ENCODE measurements around the gene RAP2A. TPM values are rescaled to one million over a fixed set of nuclear protein-coding genes. Genes with fewer than 3 reads are reported as not detected.
A peak's percentile ranks its signal among the peaks of the same experiment; 100 is the strongest.

Gene RAP2A
- total RNA-seq, 1 donor: 32.8 TPM

DNA sequence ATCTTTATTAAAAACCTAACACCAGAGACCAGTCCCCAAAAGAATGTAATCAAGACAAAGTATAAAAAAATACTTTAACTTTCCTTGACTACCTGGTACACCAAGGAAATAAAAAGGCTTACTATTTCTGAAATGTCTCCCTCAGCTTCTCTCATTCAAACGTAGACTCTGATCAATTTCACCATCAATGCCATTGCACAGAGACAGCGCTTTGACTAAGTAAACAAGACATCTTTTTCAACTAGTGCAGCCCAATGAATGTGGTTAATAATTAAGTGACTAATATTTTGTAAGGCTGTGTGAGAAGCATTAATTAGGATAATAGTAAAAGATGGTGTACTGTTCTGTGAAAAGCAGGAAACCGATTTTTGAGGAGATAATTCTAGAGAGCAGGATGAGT, 7.3 kb upstream of the RAP2A start:
- TF ChIP-seq, protein P1, sequence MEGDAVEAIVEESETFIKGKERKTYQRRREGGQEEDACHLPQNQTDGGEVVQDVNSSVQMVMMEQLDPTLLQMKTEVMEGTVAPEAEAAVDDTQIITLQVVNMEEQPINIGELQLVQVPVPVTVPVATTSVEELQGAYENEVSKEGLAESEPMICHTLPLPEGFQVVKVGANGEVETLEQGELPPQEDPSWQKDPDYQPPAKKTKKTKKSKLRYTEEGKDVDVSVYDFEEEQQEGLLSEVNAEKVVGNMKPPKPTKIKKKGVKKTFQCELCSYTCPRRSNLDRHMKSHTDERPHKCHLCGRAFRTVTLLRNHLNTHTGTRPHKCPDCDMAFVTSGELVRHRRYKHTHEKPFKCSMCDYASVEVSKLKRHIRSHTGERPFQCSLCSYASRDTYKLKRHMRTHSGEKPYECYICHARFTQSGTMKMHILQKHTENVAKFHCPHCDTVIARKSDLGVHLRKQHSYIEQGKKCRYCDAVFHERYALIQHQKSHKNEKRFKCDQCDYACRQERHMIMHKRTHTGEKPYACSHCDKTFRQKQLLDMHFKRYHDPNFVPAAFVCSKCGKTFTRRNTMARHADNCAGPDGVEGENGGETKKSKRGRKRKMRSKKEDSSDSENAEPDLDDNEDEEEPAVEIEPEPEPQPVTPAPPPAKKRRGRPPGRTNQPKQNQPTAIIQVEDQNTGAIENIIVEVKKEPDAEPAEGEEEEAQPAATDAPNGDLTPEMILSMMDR (IDR thresholded peaks at IDR 0.05; ENCODE audit: insufficient read depth, low read depth, low read length): no peak
- no peak overlapping the region for H3K4me3 ChIP-seq (ENCODE audit: low read depth, low read length)

DNA sequence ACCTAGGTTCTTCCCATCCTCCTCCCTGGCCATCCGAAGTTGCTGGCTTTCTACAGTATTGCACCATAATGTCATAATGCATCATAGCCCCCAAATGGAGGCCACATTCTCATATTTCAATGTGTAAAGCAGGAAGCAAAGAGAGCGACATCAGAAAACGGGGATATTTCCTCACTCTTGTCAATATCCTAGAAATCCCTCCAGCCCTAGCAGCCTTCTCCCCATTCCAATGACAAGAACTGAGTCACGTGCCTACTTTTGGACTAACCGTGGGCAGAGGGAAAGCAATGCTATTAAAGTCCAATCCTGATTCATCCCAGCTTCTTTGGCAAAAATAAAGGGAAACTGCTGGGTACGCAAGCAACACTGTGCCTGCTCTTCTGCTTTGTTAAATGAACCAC, 4.3 kb upstream of the RAP2A start:
- peak overlapping the region; percentile 13 for H3K4me3 ChIP-seq (ENCODE audit: low read depth, low read length)
- peak; percentile 41 for DNase-seq (ENCODE audit: low read depth)
- TF ChIP-seq, protein P1 (IDR thresholded peaks at IDR 0.05; ENCODE audit: insufficient read depth, low read depth, low read length): no peak

More for the DNA sequence above, 7.3 kb upstream of the RAP2A start:
- DNase-seq (ENCODE audit: low read depth): no peak

GRCh38 chr13:97430296-97430695, 3.7 kb upstream of the RAP2A start:
- DNase-seq (ENCODE audit: low read depth): no peak
- H3K4me3 ChIP-seq (ENCODE audit: low read depth, low read length): no peak overlapping the region
- TF ChIP-seq, protein P1 (IDR thresholded peaks at IDR 0.05; ENCODE audit: insufficient read depth, low read depth, low read length): no peak

DNA sequence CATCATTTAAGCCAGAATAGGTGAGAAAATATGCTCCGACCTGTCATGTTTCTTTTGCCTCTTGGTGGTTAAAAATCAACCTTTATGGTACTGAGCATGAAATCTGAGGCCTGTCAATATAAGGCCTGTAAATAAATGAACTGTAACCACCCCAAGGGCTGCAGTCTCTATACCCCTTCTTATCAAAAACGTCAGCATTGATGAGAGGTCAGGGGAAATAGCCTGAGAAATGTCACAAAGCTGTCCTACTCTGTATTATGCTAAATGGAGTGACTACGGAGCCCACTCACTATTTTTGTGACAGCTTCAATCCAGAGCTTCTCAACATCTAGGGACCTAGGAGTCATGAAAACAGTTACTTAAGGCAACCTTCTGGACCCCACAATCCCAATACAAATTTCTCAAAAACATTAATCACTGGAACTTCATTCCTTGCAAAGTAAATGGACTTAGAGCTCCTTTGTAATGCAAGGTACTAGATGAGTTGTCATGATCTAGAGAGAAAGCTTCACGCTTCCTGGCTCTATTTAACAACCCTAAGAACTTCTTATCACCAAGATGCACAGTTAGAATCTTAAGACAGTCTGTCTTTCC, 2.7 kb upstream of the RAP2A start:
- DNase-seq (ENCODE audit: low read depth): no peak
- H3K4me3 ChIP-seq (ENCODE audit: low read depth, low read length): no peak overlapping the region
- TF ChIP-seq, protein P1 (IDR thresholded peaks at IDR 0.05; ENCODE audit: insufficient read depth, low read depth, low read length): no peak

- peak overlapping the region; percentile 78 for H3K4me3 ChIP-seq (ENCODE audit: low read depth, low read length)
- no peak for DNase-seq (ENCODE audit: low read depth)
- TF ChIP-seq, protein P1 (IDR thresholded peaks at IDR 0.05; ENCODE audit: insufficient read depth, low read depth, low read length): no peak
Measured at GRCh38 chr13:97432232-97432916, 1.6 kb upstream of the RAP2A start.

DNA sequence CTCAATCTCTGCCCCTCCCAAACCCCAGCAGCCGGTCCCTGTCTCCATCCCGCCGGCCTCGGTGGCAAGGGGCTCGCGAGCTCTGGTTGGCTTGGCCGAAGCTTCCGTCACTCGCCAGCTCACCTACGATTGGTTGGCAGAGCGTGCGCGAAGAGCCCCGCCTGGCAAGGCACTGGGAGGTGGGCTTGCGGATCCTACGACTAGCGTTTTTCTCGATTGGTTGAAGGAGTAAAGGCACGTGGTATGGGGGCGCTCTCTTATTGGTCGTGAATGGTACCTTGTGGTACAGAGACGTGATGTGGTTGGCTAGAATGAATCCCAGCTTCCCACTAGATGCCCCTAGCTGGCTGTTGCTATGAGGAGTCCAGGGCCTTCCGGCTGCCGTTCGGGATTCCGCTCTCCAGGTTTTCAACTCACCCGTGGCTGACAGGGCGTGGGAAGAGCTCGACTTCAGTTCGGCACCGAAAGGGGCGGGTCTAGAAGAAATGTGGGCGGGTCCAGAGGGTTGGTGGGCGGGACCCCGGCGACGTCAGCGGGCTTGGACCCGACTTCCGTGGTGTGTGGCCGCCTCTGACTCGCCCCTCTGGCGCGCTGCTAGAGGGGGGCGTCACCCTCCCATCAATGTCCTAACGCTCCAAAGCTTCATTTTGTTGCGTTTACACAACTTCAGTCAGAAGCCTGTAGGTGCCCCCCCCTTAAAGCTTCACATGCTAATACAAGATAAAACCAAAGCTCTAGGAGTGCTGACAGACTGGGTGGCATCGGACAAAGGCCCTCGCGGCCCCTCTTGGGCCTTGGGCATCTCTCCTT, 847 bp upstream of the RAP2A start:
- TF ChIP-seq, protein P1 (IDR thresholded peaks at IDR 0.05; ENCODE audit: insufficient read depth, low read depth, low read length): no peak
- peak; percentile 100 for DNase-seq (ENCODE audit: low read depth)
- peak overlapping the region; percentile 93 for H3K4me3 ChIP-seq (ENCODE audit: low read depth, low read length)
